Pancreas (tissue), 10 donors: ENCODE data around the gene S100A6. TPM values are rescaled to one million over a fixed set of nuclear protein-coding genes. Genes with fewer than 3 reads are reported as not detected.
A peak's percentile ranks its signal among the peaks of the same experiment; 100 is the strongest.
"Not testable (repeated sequence)": the region's sequence is repeated elsewhere in the genome, so short reads cannot be mapped to it uniquely, and the experiment has no call there.

Source experiments
- ATAC-seq, 4 donors: fragments of 200-7000 bp; cut with Tn5 transposase; one replicate each; pipeline versions ENCODE4 v1.8.0 to v1.9.1; 2020; ENCODE audit warnings: mild to moderate bottlenecking in 4 of 4, moderate library complexity in 4 of 4
- DNase-seq, 6 donors: peaks; one replicate each; pipeline ENCODE4 v3.0.0-alpha.2; 2020
- FAIRE-seq: peaks from 2 replicates; lab custom pipeline; 2012; peaks lifted over from hg19 to GRCh38; lab: Jason Lieb, UNC
- H3K27ac ChIP-seq, 4 donors: fragments of 200-600 bp; sonication (generic); 1 replicate in 3 of 4; 2 replicates in 1 of 4; pipeline versions ENCODE4 v1.5.0 to v1.8.0; 2020
- H3K27me3 ChIP-seq, 4 donors: fragments of 200-600 bp; one replicate each; pipeline ENCODE4 v1.8.0; 2021
- H3K36me3 ChIP-seq, 3 donors: fragments of 200-600 bp; sonication (generic) in 1 of 3; one replicate each; pipeline versions ENCODE4 v1.5.0 to v1.8.0; 2020 to 2021
- H3K4me1 ChIP-seq, 3 donors: fragments of 200-600 bp; one replicate each; pipeline ENCODE4 v1.8.0; 2021
- H3K4me3 ChIP-seq, 4 donors: fragments of 200-600 bp; sonication (generic) in 2 of 4; one replicate each; pipeline versions ENCODE4 v1.5.0 to v1.8.0; 2020 to 2021
- H3K9me3 ChIP-seq, 4 donors: fragments of 200-600 bp; one replicate each; pipeline ENCODE4 v1.8.0; 2021
- WGBS, 2 donors: extraction: QIAGEN DNeasy Blood & Tissue Kit; methylation state at CpG; one replicate each; pipeline ENCODE4 v1.1.7; 2013; 5-methylcytosine and 5-hydroxymethylcytosine counted together
- intact Hi-C, 3 donors: fragments of 100-400 bp; cut with DNase I; formaldehyde crosslinking; loops; one replicate each; pipeline versions ENCODE4 v1.11.1 to v1.14.2; 2022
- polyA plus RNA-seq, 2 donors: library from polyadenylated mRNA; stranded (reverse); fragments of 200-250 nt; gene quantifications; one replicate each; pipeline ENCODE4 v1.2.3, GENCODE V29; 2013
- total RNA-seq, 6 donors: library from RNA; stranded (reverse); fragmentation: NEBNext Ultra II Directional in 4 of 6; extraction: Animal tissue kit (Norgen Biotek cat#: 25700) in 4 of 6; gene quantifications; one replicate each; pipeline versions ENCODE4 v1.2.1 to v1.2.4, GENCODE V29; 2021 to 2023
- TF ChIP-seq, protein P1 (sequence below), 4 donors: fragments of 200-600 bp; sonication (generic) in 3 of 4; IDR thresholded peaks; one replicate each; pipeline versions ENCODE4 v1.5.0 to v1.8.0; 2021; ENCODE audit warnings: antibody characterized with exemption in 4 of 4
- donor health status: healthy with polysubstance abuse.
- donor health status: DM: no; HTN: no; CAD: no; lungs with moderate emphysema.
- donor health status: DM: no; HTN: no; CAD: no.
- donor health status: control.
- donor health status: control.
- donor health status: Bipolar disorder and iron deficiency.
- donor health status: DM: yes; HTN: yes; CAD: no.
- donor health status: DM: no; HTN: no; CAD: no.
- donor health status: DM: no; HTN: no; CAD: no.
- donor health status: DM: yes; HTN: yes; CAD: no.

Gene S100A6
- total and polyA plus RNA-seq, 8 donors = 21.4 to 495 (median 105) TPM

DNA sequence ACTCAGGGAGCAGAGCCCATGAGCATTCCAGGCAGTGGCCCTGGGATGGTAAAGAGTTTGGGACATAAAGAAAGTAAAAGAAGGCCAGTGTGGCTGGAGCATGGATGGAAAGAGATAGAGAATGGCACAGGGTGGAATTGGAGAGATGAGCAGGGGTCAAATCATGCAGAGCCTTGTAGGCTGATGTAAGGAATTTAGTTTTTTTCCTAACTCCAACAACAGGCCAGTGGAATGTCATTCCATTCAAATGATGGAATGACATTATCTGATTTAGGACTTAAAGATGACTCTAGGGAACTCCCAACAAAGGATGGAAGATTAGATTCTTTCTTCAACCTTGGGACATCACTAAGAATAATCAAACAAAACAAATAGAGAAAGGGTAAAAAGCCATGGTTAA, 42.7 kb upstream of the S100A6 start:
- Histone ChIP-seq H3K9me3 (no peaks in the 10 kb centered on the region), H3K27ac (no peak overlapping the region), H3K27me3 (no peaks in the 10 kb centered on the region), H3K4me3 (no peak overlapping the region), H3K4me1 (no peaks in the 10 kb centered on the region), H3K36me3 (no peaks in the 10 kb centered on the region)
- intact Hi-C loops = loop anchor here in 1 of 3 donors (10.0 kb wide), 1 partner anchor 46 kb away; the partner anchor contains the start of genes S100A1 and S100A13
- FAIRE-seq = no peak
- ATAC-seq = no peak
- no peak for DNase-seq
- TF ChIP-seq, protein P1, sequence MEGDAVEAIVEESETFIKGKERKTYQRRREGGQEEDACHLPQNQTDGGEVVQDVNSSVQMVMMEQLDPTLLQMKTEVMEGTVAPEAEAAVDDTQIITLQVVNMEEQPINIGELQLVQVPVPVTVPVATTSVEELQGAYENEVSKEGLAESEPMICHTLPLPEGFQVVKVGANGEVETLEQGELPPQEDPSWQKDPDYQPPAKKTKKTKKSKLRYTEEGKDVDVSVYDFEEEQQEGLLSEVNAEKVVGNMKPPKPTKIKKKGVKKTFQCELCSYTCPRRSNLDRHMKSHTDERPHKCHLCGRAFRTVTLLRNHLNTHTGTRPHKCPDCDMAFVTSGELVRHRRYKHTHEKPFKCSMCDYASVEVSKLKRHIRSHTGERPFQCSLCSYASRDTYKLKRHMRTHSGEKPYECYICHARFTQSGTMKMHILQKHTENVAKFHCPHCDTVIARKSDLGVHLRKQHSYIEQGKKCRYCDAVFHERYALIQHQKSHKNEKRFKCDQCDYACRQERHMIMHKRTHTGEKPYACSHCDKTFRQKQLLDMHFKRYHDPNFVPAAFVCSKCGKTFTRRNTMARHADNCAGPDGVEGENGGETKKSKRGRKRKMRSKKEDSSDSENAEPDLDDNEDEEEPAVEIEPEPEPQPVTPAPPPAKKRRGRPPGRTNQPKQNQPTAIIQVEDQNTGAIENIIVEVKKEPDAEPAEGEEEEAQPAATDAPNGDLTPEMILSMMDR (IDR thresholded peaks at IDR 0.05) = no peak

DNA sequence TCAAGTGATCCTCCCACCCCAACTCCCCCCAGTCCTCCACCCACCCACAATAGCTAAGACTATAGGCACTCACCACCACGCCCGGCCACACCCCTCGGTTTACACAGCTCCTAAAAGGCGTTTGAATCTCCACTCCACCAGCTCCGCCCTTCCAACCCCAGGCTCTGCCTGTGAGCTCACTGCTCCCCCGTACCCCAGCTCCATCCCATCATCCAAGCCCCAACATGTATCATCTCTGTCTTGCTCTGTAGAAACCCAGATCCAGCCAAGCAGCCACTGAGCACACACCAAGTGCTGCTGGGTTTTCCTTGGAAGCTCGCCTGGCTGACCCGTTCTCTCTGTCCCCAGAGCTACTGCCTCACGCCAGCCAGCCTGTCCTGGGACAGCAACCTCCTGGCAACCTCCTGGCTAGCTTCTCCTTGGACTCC, 41.8 kb upstream of the S100A6 start:
- WGBS, 2 donors = 47 to 63% methylated on average over 9 of the region's 9 CpGs
- ATAC-seq = no peak
- Histone ChIP-seq H3K4me3 (no peak overlapping the region), H3K4me1 (no peaks in the 10 kb centered on the region), H3K9me3 (no peaks in the 10 kb centered on the region), H3K27me3 (no peaks in the 10 kb centered on the region), H3K27ac (no peak overlapping the region), H3K36me3 (no peaks in the 10 kb centered on the region)
- no peak for FAIRE-seq
- DNase-seq = no peak
- TF ChIP-seq, protein P1 (IDR thresholded peaks at IDR 0.05) = no peak
- intact Hi-C loops = loop anchor here in 1 of 3 donors (10.0 kb wide), 1 partner anchor 47 kb away; the partner anchor contains the start of genes S100A1 and S100A13

DNA sequence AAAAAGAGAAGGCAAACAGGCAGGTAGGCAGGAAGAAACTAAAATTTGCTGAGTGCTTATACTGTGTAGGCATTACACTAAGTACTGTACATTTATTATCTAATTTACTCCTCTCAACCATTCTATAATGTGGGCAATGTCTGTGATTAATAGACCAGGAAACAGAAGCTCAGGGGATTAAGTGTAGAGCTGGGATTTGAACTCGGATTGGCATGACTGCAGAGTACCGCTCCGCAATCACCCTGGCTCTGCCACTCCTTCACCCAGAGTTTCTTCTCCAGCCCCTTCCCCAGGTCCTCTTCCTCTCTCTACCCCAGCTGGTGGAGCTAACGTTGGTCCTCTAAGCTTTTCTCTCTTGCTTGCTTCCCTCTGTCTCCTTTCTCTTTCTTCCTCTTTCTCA, 41.3 kb upstream of the S100A6 start:
- ATAC-seq = no peak
- 69 to 76% methylated on average over 4 of the region's 4 CpGs for WGBS, 2 donors
- Histone ChIP-seq H3K27me3 (no peaks in the 10 kb centered on the region), H3K4me1 (no peaks in the 10 kb centered on the region), H3K27ac (no peak overlapping the region), H3K4me3 (no peak overlapping the region), H3K9me3 (no peaks in the 10 kb centered on the region), H3K36me3 (no peaks in the 10 kb centered on the region)
- no peak for FAIRE-seq
- DNase-seq = no peak
- TF ChIP-seq, protein P1 (IDR thresholded peaks at IDR 0.05) = no peak
- intact Hi-C loops = loop anchor here in 1 of 3 donors (10.0 kb wide), 1 partner anchor 48 kb away; the partner anchor contains the start of genes S100A1 and S100A13

DNA sequence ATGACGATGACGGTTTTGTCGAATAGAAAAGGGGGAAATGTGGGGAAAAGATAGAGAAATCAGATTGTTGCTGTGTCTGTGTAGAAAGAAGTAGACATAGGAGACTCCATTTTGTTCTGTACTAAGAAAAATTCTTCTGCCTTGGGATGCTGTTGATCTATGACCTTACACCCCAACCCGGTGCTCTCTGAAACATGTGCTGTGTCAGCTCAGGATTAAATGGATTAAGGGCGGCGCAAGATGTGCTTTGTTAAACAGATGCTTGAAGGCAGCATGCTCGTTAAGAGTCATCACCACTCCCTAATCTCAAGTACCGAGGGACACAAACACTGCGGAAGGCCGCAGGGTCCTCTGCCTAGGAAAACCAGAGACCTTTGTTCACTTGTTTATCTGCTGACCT, 39.7 kb upstream of the S100A6 start:
- intact Hi-C loops = loop anchor here in 1 of 3 donors (10.0 kb wide), 1 partner anchor 49 kb away; the partner anchor contains the start of genes S100A1 and S100A13
- WGBS, 2 donors = 81 to 89% methylated on average over 9 to 10 of the region's 10 CpGs
- not testable (repeated sequence) for FAIRE-seq

DNA sequence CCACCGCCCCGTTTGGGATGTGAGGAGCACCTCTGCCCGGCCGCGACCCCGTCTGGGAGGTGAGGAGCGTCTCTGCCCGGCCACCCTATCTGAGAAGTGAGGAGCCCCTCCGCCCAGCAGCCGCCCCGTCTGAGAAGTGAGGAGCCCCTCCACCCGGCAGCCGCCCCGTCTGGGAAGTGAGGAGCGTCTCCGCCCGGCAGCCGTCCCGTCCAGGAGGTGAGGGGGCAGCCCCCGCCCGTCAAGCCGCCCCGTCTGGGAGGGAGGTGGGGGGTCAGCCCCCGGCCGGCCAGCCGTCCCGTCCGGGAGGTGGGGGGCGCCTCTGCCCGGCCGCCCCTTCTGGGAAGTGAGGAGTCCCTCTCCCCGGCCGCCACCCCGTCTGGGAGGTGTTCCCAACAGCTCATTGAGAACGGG, 39.3 kb upstream of the S100A6 start:
- not testable (repeated sequence) for H3K27me3 ChIP-seq, H3K9me3 ChIP-seq, H3K36me3 ChIP-seq, H3K4me3 ChIP-seq, H3K4me1 ChIP-seq, FAIRE-seq, ATAC-seq, H3K27ac ChIP-seq
- peak in 1 of 6 donors; percentile 58 for DNase-seq
- intact Hi-C loops = loop anchor here in 1 of 3 donors (10.0 kb wide), 1 partner anchor 50 kb away; the partner anchor contains the start of genes S100A1 and S100A13
- WGBS, 2 donors = 90 to 91% methylated on average over 26 to 35 of the region's 35 CpGs

More for the DNA sequence above, 39.7 kb upstream of the S100A6 start:
- DNase-seq, H3K4me3 ChIP-seq, H3K9me3 ChIP-seq, H3K27ac ChIP-seq, H3K36me3 ChIP-seq, H3K27me3 ChIP-seq, H3K4me1 ChIP-seq, ATAC-seq: not testable (repeated sequence)

DNA sequence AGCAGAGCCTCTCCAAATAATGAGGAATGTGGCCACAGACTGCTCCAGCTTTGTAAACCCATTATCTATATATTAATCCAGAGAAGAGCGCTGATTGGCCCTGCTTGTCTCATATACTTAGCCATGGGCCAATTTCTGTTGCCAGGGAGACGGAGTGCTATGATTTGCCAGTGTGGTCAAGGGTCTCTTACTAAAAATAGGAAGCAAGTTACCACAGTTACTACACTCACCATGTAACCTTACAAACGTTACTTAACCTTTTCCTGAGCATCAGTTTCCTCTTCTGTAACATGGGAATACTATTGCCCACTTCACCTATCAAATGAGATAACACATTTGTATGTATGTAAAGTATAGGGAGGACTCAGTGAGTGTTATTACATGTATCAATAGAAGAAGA, 37.6 kb upstream of the S100A6 start:
- DNase-seq (no peak), FAIRE-seq (no peak), ATAC-seq (no peak)
- Histone ChIP-seq H3K27me3 (no peaks in the 10 kb centered on the region), H3K27ac (peak overlapping the region in 2 of 4 donors; percentile 50 to 51), H3K36me3 (no peaks in the 10 kb centered on the region), H3K4me3 (no peak overlapping the region), H3K9me3 (no peaks in the 10 kb centered on the region), H3K4me1 (peaks cover 0 to 4% (median 0%) of the 10 kb centered on the region in 3 donors)
- TF ChIP-seq, protein P1 (IDR thresholded peaks at IDR 0.05) = no peak
- 79 to 85% methylated on average over 3 of the region's 3 CpGs for whole genome bisulfite sequencing, 2 donors
- intact Hi-C loops = loop anchor here in 1 of 3 donors (10.0 kb wide), 1 partner anchor 51 kb away; the partner anchor contains the start of genes S100A1 and S100A13
